MG63 (cell line): ENCODE data around the gene MAD1L1. TPM values are rescaled to one million over a fixed set of nuclear protein-coding genes. Genes with fewer than 3 reads are reported as not detected.
A peak's percentile ranks its signal among the peaks of the same experiment; 100 is the strongest.
"Not testable (repeated sequence)": the region's sequence is repeated elsewhere in the genome, so short reads cannot be mapped to it uniquely, and the experiment has no call there.

Experiments used
- DNase-seq: peaks from one replicate; pipeline ENCODE4 v3.0.0-alpha.2; 2020
- H3K27me3 ChIP-seq: fragments of 250-450 bp; sonication (Bioruptor Pico); 2 replicates; pipeline ENCODE4 v1.5.1; 2020; ENCODE audit warnings: mild to moderate bottlenecking, moderate library complexity
- H3K36me3 ChIP-seq: fragments of 250-450 bp; sonication (Bioruptor Pico); 2 replicates; pipeline ENCODE4 v1.5.1; 2020; ENCODE audit warnings: mild to moderate bottlenecking, moderate library complexity
- H3K4me3 ChIP-seq: fragments of 250-450 bp; sonication (Bioruptor Pico); 2 replicates; pipeline ENCODE4 v1.5.1; 2020; ENCODE audit warnings: mild to moderate bottlenecking, moderate library complexity
- H3K9me3 ChIP-seq: fragments of 250-450 bp; sonication (Bioruptor Pico); 2 replicates; pipeline ENCODE4 v1.5.1; 2020; ENCODE audit warnings: mild to moderate bottlenecking, moderate library complexity
- total RNA-seq: library from RNA; depleted of rRNA; stranded (reverse); fragments of >200 nt; shearing (Covaris generic); gene quantifications from 2 replicates; pipeline ENCODE4 v1.2.3, GENCODE V29; 2014; ENCODE audit warnings: low replicate concordance

The MAD1L1 gene
- total RNA-seq, 1 experiment from 2014 or later, result 65.1 TPM

DNA sequence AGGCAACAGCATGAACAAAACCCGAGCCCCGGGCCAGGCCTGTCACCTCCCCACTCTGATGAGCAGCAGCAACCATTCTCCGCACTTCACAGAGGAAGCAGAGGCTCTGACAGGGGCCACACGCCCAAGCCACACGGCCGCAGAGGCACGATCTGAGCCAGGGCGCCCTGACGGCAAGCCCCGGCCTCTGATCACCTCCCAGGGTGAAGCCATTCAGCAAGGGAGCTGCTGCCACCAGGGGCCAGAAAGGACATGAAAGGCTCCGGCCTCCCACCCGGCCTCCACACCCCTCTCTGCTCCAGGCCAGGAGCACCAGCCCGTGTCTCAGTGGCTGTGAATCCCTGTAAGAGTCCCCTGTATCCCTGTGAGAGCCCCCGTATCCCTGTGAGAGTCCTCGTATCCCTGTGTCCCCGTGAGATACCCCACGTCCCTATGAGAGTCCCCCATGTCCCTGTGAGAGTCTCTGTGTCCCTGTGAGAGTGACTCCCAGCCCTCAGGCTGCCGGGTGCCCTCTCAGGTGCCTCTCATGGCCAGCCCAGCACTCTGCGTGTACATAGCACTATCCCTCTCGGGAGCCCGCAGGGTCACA, 187.8 kb downstream of the MAD1L1 start:
- H3K4me3 ChIP-seq, result no peak overlapping the region
- no peak for DNase-seq

GRCh38 chr7:2044311-2044882, 188.3 kb downstream of the MAD1L1 start:
- Histone ChIP-seq H3K4me3 (no peak overlapping the region), H3K27me3 (no peaks in the 10 kb centered on the region), H3K9me3 (no peaks in the 10 kb centered on the region), H3K36me3 (peaks cover 3% of the 10 kb centered on the region; the same call in 1 of the 2 replicates)
- no peak for DNase-seq

More for the DNA sequence above, 187.8 kb downstream of the MAD1L1 start:
- Histone ChIP-seq H3K36me3 (peaks cover 3% of the 10 kb centered on the region; the same call in 1 of the 2 replicates), H3K9me3 (no peaks in the 10 kb centered on the region), H3K27me3 (no peaks in the 10 kb centered on the region)

GRCh38 chr7:2043316-2044039, 189.3 kb downstream of the MAD1L1 start:
- H3K36me3 ChIP-seq, result peaks cover 3% of the 10 kb centered on the region; the same call in 1 of the 2 replicates
- no peak overlapping the region for H3K4me3 ChIP-seq
- no peak for DNase-seq
- no peaks in the 10 kb centered on the region for H3K27me3 ChIP-seq
- no peaks in the 10 kb centered on the region for H3K9me3 ChIP-seq

GRCh38 chr7:2042650-2043049, 190.1 kb downstream of the MAD1L1 start:
- Histone ChIP-seq H3K4me3 (no peak overlapping the region), H3K36me3 (peaks cover 3% of the 10 kb centered on the region; the same call in 1 of the 2 replicates)
- no peak for DNase-seq

DNA sequence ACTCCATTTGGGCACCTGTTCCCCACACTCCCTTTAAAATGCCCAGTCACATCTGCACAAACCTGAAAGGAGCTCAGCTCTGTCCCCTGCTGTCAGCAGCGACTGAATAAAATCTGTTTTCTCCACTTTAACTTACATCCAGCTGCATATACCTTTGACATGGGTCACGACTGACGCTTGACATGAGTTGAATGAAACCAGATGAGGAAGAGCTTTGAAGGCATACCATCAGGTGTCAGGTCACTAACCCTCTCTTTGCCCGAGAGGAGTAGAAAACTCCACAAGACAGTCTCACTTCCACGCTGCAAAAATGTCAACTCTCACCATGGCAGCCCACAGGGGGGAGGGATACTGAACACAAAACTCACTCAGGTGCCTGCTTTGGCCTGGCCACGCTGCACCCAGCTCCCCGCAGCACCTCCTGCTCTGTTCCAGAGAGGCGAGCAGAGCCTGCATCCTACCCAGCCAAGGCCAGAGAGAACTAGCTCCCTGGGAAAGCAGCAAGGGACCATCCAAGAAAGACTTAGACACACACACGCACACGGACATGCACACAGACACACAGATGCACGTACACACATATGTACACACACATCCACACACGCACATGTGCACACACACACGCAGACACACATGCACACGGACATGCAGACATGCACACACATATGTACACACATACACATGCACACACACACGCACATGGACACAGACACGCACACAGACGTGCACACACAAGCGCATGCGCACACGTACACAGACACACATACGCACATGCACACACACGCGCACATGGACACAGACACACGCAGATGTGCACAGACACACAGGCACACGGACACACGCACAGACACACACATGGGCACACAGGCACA, 191.0 kb downstream of the MAD1L1 start:
- Histone ChIP-seq H3K36me3 (peaks cover 3% of the 10 kb centered on the region; the same call in 1 of the 2 replicates), H3K9me3 (no peaks in the 10 kb centered on the region), H3K4me3 (no peak overlapping the region), H3K27me3 (no peaks in the 10 kb centered on the region)
- DNase-seq, result no peak

More at GRCh38 chr7:2042650-2043049, 190.1 kb downstream of the MAD1L1 start:
- H3K27me3 ChIP-seq, result no peaks in the 10 kb centered on the region
- H3K9me3 ChIP-seq, result no peaks in the 10 kb centered on the region

DNA sequence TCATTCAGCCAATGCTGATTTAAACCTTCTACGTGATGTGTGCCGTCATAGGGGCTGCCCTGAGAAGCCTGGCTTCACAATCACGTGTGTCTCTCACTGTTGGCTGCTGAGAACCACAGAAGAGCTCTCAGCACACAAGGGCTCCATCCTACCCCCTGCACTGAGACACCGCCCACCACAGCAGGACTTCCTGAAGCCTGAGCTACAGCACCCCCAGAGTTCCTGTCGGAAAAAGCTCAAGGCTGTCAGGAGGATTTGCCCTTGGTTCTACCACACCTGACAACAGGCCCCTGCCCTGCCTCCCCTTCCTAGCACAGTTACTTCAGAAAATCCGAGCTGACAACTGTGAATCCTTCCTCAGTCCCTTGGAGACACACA, 191.9 kb downstream of the MAD1L1 start:
- Histone ChIP-seq H3K4me3 (no peak overlapping the region), H3K36me3 (peaks cover 3% of the 10 kb centered on the region; the same call in 1 of the 2 replicates)
- no peak for DNase-seq

GRCh38 chr7:2040201-2040892, 192.4 kb downstream of the MAD1L1 start:
- H3K9me3 ChIP-seq, result no peaks in the 10 kb centered on the region
- no peaks in the 10 kb centered on the region for H3K27me3 ChIP-seq
- H3K4me3 ChIP-seq, result no peak overlapping the region
- H3K36me3 ChIP-seq, result peaks cover 3% of the 10 kb centered on the region; the same call in 1 of the 2 replicates
- no peak for DNase-seq

More for the DNA sequence above, 191.9 kb downstream of the MAD1L1 start:
- H3K27me3 ChIP-seq, result no peaks in the 10 kb centered on the region
- H3K9me3 ChIP-seq, result no peaks in the 10 kb centered on the region

GRCh38 chr7:2038931-2039728, 193.6 kb downstream of the MAD1L1 start:
- no peak for DNase-seq
- Histone ChIP-seq H3K36me3 (peaks cover 3% of the 10 kb centered on the region; the same call in 1 of the 2 replicates), H3K9me3 (no peaks in the 10 kb centered on the region), H3K27me3 (no peaks in the 10 kb centered on the region), H3K4me3 (no peak overlapping the region)

DNA sequence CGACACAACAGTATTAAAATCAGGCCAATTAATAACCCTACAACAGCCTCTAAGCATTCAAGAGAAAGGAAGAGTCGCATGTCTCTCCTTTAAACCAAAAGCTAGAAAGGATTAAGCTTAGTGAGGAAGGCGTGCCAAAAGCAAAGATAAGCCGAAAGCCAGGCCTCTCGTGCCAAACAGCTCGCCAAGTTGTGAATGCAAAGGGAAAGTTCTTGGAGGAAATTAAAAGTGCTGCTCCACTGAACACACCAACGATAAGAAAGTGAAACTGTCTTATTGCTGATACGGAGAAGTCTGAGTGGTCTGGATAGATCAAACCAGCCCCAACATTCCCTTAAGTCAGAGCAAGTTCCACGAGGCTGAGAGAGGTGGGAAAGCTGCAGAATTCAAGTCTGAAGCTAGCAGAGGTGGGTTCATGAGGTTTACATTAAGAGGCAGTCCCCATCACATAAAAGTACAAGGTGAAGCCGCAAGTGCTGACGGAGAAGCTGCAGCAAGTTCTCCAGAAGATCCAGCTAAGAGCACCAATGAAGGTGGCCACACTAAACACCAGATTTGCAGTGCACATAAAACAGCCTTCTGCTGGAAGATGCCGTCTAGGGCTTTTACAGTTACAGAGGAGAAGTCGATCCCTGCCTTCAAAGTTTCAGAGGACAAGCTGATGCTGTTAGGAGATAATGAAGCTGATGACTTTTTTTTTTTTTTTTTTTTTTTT, 194.8 kb downstream of the MAD1L1 start:
- peaks cover 3% of the 10 kb centered on the region; the same call in 1 of the 2 replicates for H3K36me3 ChIP-seq
- H3K27me3 ChIP-seq, result no peaks in the 10 kb centered on the region
- H3K4me3 ChIP-seq, result no peak overlapping the region
- H3K9me3 ChIP-seq, result no peaks in the 10 kb centered on the region
- DNase-seq, result peak; percentile 31

GRCh38 chr7:2037301-2037807, 195.4 kb downstream of the MAD1L1 start:
- Histone ChIP-seq H3K36me3 (no peaks in the 10 kb centered on the region; the same call in 1 of the 2 replicates), H3K9me3 (no peaks in the 10 kb centered on the region), H3K4me3 (no peak overlapping the region), H3K27me3 (no peaks in the 10 kb centered on the region)
- no peak for DNase-seq

DNA sequence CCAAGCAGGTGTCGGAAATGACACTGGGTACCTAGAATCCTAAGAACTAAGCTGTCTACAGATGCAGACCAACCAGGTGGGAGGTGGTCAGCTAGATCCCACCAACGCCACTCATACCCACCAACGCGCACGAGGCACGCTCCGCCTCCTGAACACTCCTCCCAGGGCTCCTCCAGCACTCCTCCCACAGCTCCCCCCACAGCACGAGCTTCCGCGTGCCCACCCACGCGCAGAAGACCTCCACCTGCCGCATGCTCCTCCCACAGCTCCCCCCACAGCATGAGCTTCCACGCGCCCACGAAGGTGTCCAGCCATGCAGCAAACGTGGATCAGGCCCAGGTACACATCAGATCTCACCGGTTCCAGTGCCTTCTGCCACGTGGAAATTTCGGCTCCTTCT, 196.0 kb downstream of the MAD1L1 start:
- DNase-seq, result no peak
- H3K9me3 ChIP-seq, result no peaks in the 10 kb centered on the region

GRCh38 chr7:2036201-2036600, 196.5 kb downstream of the MAD1L1 start:
- H3K36me3 ChIP-seq, H3K9me3 ChIP-seq, DNase-seq, H3K4me3 ChIP-seq, H3K27me3 ChIP-seq: not testable (repeated sequence)

More for the DNA sequence above, 196.0 kb downstream of the MAD1L1 start:
- Histone ChIP-seq H3K36me3 (no peaks in the 10 kb centered on the region), H3K27me3 (no peaks in the 10 kb centered on the region), H3K4me3 (no peak overlapping the region)

GRCh38 chr7:2034291-2035201, 198.2 kb downstream of the MAD1L1 start:
- no peak for DNase-seq
- Histone ChIP-seq H3K4me3 (no peak overlapping the region), H3K36me3 (no peaks in the 10 kb centered on the region), H3K9me3 (no peaks in the 10 kb centered on the region), H3K27me3 (no peaks in the 10 kb centered on the region)
